PC-9 (cell line): ENCODE measurements around the gene ZNRF1.
"Not testable (repeated sequence)": the region's sequence is repeated elsewhere in the genome, so short reads cannot be mapped to it uniquely, and the experiment has no call there.

Experiments used
- EZH2 ChIP-seq: fragments of 200-600 bp; sonication (generic); IDR thresholded peaks from 2 replicates; pipeline ENCODE4 v1.8.0; 2017; ENCODE audit warnings: antibody characterized with exemption, low read depth
- TF ChIP-seq, protein P1 (sequence below): fragments of 200-600 bp; sonication (generic); conservative IDR thresholded peaks from 2 replicates; pipeline ENCODE4 v1.6.1; 2017; ENCODE audit warnings: mixed run types, antibody characterized with exemption, mild to moderate bottlenecking, moderate library complexity

DNA sequence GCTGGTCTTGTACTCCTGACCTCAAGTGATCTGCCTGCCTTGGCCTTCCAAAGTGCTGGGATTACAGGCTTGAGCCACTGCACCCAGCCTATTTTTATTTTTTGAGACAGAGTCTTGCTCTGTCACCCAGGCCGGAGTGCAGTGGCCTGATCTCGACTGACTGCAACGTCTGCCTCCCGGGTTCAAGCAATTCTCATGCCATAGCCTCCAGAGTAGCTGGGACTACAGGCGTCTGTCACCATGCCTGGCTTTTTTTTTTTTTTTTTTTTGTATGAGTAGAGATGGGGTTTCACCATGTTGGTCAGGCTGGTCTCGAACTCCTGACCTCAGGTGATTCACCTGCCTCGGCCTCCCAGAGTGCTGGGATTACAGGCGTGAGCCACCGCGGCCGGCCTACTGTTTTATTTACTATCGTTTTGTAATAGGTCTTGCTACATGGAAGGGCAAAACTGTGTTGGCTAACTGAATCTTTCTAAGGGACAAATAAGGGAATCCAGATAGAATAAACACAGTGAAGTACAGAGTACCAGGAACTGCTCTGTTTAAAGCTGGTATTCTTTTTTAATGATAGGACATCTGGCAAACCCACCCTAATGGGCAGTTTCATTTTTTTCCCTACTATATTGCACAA, 17.7 kb downstream of the ZNRF1 start:
- TF ChIP-seq, protein P1, sequence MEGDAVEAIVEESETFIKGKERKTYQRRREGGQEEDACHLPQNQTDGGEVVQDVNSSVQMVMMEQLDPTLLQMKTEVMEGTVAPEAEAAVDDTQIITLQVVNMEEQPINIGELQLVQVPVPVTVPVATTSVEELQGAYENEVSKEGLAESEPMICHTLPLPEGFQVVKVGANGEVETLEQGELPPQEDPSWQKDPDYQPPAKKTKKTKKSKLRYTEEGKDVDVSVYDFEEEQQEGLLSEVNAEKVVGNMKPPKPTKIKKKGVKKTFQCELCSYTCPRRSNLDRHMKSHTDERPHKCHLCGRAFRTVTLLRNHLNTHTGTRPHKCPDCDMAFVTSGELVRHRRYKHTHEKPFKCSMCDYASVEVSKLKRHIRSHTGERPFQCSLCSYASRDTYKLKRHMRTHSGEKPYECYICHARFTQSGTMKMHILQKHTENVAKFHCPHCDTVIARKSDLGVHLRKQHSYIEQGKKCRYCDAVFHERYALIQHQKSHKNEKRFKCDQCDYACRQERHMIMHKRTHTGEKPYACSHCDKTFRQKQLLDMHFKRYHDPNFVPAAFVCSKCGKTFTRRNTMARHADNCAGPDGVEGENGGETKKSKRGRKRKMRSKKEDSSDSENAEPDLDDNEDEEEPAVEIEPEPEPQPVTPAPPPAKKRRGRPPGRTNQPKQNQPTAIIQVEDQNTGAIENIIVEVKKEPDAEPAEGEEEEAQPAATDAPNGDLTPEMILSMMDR, result not testable (repeated sequence)
- TF ChIP-seq EZH2, result not testable (repeated sequence)
